PC-3 (cell line): ENCODE measurements around the gene MALAT1. TPM values are rescaled to one million over a fixed set of nuclear protein-coding genes. Genes with fewer than 3 reads are reported as not detected.

Experiments
- ATAC-seq: fragments of 200-7000 bp; cut with Tn5 transposase; 2 replicates; pipeline ENCODE4 v1.9.1; 2020; ENCODE audit warnings: mild to moderate bottlenecking, moderate library complexity
- BruUV-seq: library from RNA; stranded (reverse); fragments of 400-500 nt; replicated peaks from 2 replicates; lab custom pipeline; 2021; lab: Mats Ljungman, UMichigan
- CTCF ChIA-PET: fragments of 300-600 bp; sonication (Branson Sonifier 250); formaldehyde crosslinking; loops from one replicate; lab custom pipeline; 2022; ENCODE audit warnings: antibody characterized with exemption; lab: Charles Lee
- POLR2A ChIA-PET: fragments of 300-600 bp; sonication (Branson Sonifier 250); formaldehyde crosslinking; loops from one replicate; lab custom pipeline; 2022; ENCODE audit warnings: antibody characterized with exemption; ENCODE audit not compliant: unreplicated experiment; lab: Charles Lee
- DNase-seq: peaks from one replicate; pipeline ENCODE4 v3.0.0-alpha.2; 2015
- H2AFZ ChIP-seq: fragments of 300-600 bp; sonication (generic); 2 replicates; pipeline ENCODE4 v1.6.0; 2016; ENCODE audit warnings: antibody characterized with exemption, low read length
- H3F3A ChIP-seq: fragments of 300-600 bp; sonication (generic); one replicate; pipeline ENCODE4 v1.6.0; 2017; ENCODE audit warnings: antibody characterized with exemption, low read length, control low read depth, mild to moderate bottlenecking; ENCODE audit not compliant: unreplicated experiment
- H3K27ac ChIP-seq: fragments of 300-600 bp; sonication (generic); 2 replicates; pipeline ENCODE4 v1.5.1; 2016; ENCODE audit warnings: mild to moderate bottlenecking, low read length
- H3K27me3 ChIP-seq: fragments of 300-600 bp; sonication (generic); 2 replicates; pipeline ENCODE4 v1.6.1; 2016; ENCODE audit warnings: low read length, mixed read lengths
- H3K36me3 ChIP-seq: fragments of 300-600 bp; sonication (generic); 2 replicates; pipeline ENCODE4 v1.6.1; 2016; ENCODE audit warnings: low read depth, mixed run types, low read length, mixed read lengths
- H3K4me1 ChIP-seq: fragments of 300-600 bp; sonication (generic); 2 replicates; pipeline ENCODE4 v1.5.1; 2016; ENCODE audit warnings: low read length; ENCODE audit not compliant: insufficient read depth
- H3K4me2 ChIP-seq: fragments of 300-600 bp; sonication (generic); 2 replicates; pipeline ENCODE4 v1.6.0; 2016; ENCODE audit warnings: low read length
- H3K4me3 ChIP-seq: fragments of 300-600 bp; sonication (generic); 2 replicates; pipeline ENCODE4 v1.5.1; 2016; ENCODE audit warnings: mild to moderate bottlenecking, low read length, mixed read lengths
- H3K79me2 ChIP-seq: fragments of 300-600 bp; sonication (generic); 2 replicates; pipeline ENCODE4 v1.6.1; 2017; ENCODE audit warnings: low read length, mixed read lengths
- H3K9ac ChIP-seq: fragments of 300-600 bp; sonication (generic); 2 replicates; pipeline ENCODE4 v1.6.0; 2016; ENCODE audit warnings: mild to moderate bottlenecking, low read length
- H3K9me2 ChIP-seq: fragments of 300-600 bp; sonication (generic); replicated peaks from 2 replicates; pipeline ENCODE4 v1.6.1; 2016; ENCODE audit warnings: mixed run types, low read length, mixed read lengths
- H3K9me3 ChIP-seq: fragments of 300-600 bp; sonication (generic); 2 replicates; pipeline ENCODE4 v1.6.1; 2016; ENCODE audit warnings: low read length, mixed read lengths
- H4K20me1 ChIP-seq: fragments of 300-600 bp; sonication (generic); 2 replicates; pipeline ENCODE4 v1.6.1; 2016; ENCODE audit warnings: low read length, mixed read lengths
- EZH2 ChIP-seq: fragments of 300-600 bp; sonication (generic); IDR thresholded peaks from one replicate; pipeline ENCODE4 v1.6.1; 2017; ENCODE audit warnings: antibody characterized with exemption, mild to moderate bottlenecking, low read length; ENCODE audit not compliant: unreplicated experiment
- EZH2phosphoT487 ChIP-seq: fragments of 300-600 bp; sonication (generic); IDR thresholded peaks from 2 replicates; pipeline ENCODE4 v1.6.1; 2018; ENCODE audit warnings: mild to moderate bottlenecking, antibody characterized with exemption, low read length, borderline replicate concordance
- intact Hi-C: fragments of 100-400 bp; cut with micrococcal nuclease; formaldehyde crosslinking; loops from 2 replicates; pipeline ENCODE4 v1.9.0; 2023
- total RNA-seq: library from RNA; depleted of rRNA; stranded (reverse); fragments of >200 nt; gene quantifications from 2 replicates; pipeline ENCODE4 v1.2.3, GENCODE V29; 2014; rRNA removed
- TF ChIP-seq, protein P1 (sequence below): fragments of 300-600 bp; sonication (generic); conservative IDR thresholded peaks from 2 replicates; pipeline ENCODE4 v1.5.1; 2017; ENCODE audit warnings: antibody characterized with exemption, low read depth, mild to moderate bottlenecking, low read length

The MALAT1 gene
- total RNA-seq, 1 experiment from 2014 or later: 1,345 TPM

GRCh38 chr11:65555693-65556231 is 56.9 kb downstream of the MALAT1 start:
- Histone ChIP-seq H2AFZ (no peak overlapping the region), H3K4me2 (peak overlapping the region; percentile 93), H3K27me3 (no peaks in the 10 kb centered on the region), H3K36me3 (peaks cover 4% of the 10 kb centered on the region; the same call in 1 of the 2 replicates), H3K79me2 (peaks cover 27% of the 10 kb centered on the region), H3K9me2 (no peaks in the 10 kb centered on the region), H3K27ac (peak overlapping the region; percentile 80), H3K4me3 (peak overlapping the region; percentile 68), H3K9ac (peak overlapping the region; percentile 31), H4K20me1 (no peaks in the 10 kb centered on the region), H3F3A (peaks cover 12% of the 10 kb centered on the region), H3K4me1 (peaks cover 64% of the 10 kb centered on the region), H3K9me3 (no peaks in the 10 kb centered on the region)
- no peak for TF ChIP-seq EZH2phosphoT487
- TF ChIP-seq EZH2: no peak
- TF ChIP-seq, protein P1, sequence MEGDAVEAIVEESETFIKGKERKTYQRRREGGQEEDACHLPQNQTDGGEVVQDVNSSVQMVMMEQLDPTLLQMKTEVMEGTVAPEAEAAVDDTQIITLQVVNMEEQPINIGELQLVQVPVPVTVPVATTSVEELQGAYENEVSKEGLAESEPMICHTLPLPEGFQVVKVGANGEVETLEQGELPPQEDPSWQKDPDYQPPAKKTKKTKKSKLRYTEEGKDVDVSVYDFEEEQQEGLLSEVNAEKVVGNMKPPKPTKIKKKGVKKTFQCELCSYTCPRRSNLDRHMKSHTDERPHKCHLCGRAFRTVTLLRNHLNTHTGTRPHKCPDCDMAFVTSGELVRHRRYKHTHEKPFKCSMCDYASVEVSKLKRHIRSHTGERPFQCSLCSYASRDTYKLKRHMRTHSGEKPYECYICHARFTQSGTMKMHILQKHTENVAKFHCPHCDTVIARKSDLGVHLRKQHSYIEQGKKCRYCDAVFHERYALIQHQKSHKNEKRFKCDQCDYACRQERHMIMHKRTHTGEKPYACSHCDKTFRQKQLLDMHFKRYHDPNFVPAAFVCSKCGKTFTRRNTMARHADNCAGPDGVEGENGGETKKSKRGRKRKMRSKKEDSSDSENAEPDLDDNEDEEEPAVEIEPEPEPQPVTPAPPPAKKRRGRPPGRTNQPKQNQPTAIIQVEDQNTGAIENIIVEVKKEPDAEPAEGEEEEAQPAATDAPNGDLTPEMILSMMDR: no peak
- ATAC-seq (peak; percentile 62), DNase-seq (peak; percentile 96)
- no TSS peak for BruUV-seq
- POLR2A ChIA-PET: no interaction called here
- CTCF ChIA-PET: interaction anchor here (0.7 kb wide), 1 partner anchor 18 kb away, joined by 3 read pairs; no protein-coding TSS in a partner anchor
- intact Hi-C loops: loop anchor here (2.0 kb wide), 1 partner anchor 15 kb away; the partner anchor contains the start of gene ZNRD2

Other genes starting within 250 kb of the MALAT1 start
- 29.0 and 39.7 TPM in 2 replicates for gene POLA2, start 237.1 kb upstream of the MALAT1 start, total RNA-seq
- gene CDC42EP2, start 184.2 kb upstream of the MALAT1 start, total RNA-seq: 16.6 and 25.7 TPM in 2 replicates
- gene DPF2, start 165.2 kb upstream of the MALAT1 start, total RNA-seq: 45.8 and 63.1 TPM in 2 replicates
- gene TIGD3, start 144.3 kb upstream of the MALAT1 start, total RNA-seq: 1.3 and 1.6 TPM in 2 replicates
- gene SLC25A45, start 116.4 kb upstream of the MALAT1 start, total RNA-seq: 12.7 and 13.1 TPM in 2 replicates
- gene FRMD8, start 112.4 kb upstream of the MALAT1 start, total RNA-seq: 68.3 and 93.2 TPM in 2 replicates
- 47.9 and 96.6 TPM in 2 replicates for gene NEAT1, start 76.2 kb upstream of the MALAT1 start, total RNA-seq
- gene SCYL1, start 26.0 kb downstream of the MALAT1 start, total RNA-seq: 201 and 262 TPM in 2 replicates
- 197 and 233 TPM in 2 replicates for gene LTBP3, start 59.3 kb downstream of the MALAT1 start, total RNA-seq
- gene ZNRD2, start 71.4 kb downstream of the MALAT1 start, total RNA-seq: 126 and 206 TPM in 2 replicates
- gene FAM89B, start 73.5 kb downstream of the MALAT1 start, total RNA-seq: 76.3 and 87.7 TPM in 2 replicates
- gene EHBP1L1, start 77.0 kb downstream of the MALAT1 start, total RNA-seq: 126 and 200 TPM in 2 replicates
- 0.58 and 0.69 TPM in 2 replicates for gene KCNK7, start 96.8 kb downstream of the MALAT1 start, total RNA-seq
- 80.1 and 106 TPM in 2 replicates for gene MAP3K11, start 115.2 kb downstream of the MALAT1 start, total RNA-seq
- 53.6 and 69.9 TPM in 2 replicates for gene PCNX3, start 116.7 kb downstream of the MALAT1 start, total RNA-seq
- gene SIPA1, start 139.1 kb downstream of the MALAT1 start, total RNA-seq: 113 and 161 TPM in 2 replicates
- gene RELA, start 163.9 kb downstream of the MALAT1 start, total RNA-seq: 70.3 and 84.2 TPM in 2 replicates
- gene KAT5, start 213.2 kb downstream of the MALAT1 start, total RNA-seq: 74.9 and 83.9 TPM in 2 replicates
- gene RNASEH2C, start 221.8 kb downstream of the MALAT1 start, total RNA-seq: 96.2 and 172 TPM in 2 replicates